Measurements from ENCODE around the gene GNS.

GRCh38 chr12:64673490-64674169 lies 85.6 kb downstream of the GNS start:
- TF ChIP-seq CTCF (conservative IDR thresholded peaks at IDR 0.05) (no peak), EZH2 (IDR thresholded peaks at IDR 0.05; ENCODE audit: low read depth) (no peak)

Measured in PC-9 (cell line).